GM19455 (cell line): ENCODE data around the gene PTPN20.

ENCODE experiments used
- ATAC-seq: cut with Tn5 transposase; IDR thresholded peaks from one replicate; pipeline ENCODE4 v1.9.1; 2021; ENCODE audit not compliant: unreplicated experiment

PTPN20 gene

DNA sequence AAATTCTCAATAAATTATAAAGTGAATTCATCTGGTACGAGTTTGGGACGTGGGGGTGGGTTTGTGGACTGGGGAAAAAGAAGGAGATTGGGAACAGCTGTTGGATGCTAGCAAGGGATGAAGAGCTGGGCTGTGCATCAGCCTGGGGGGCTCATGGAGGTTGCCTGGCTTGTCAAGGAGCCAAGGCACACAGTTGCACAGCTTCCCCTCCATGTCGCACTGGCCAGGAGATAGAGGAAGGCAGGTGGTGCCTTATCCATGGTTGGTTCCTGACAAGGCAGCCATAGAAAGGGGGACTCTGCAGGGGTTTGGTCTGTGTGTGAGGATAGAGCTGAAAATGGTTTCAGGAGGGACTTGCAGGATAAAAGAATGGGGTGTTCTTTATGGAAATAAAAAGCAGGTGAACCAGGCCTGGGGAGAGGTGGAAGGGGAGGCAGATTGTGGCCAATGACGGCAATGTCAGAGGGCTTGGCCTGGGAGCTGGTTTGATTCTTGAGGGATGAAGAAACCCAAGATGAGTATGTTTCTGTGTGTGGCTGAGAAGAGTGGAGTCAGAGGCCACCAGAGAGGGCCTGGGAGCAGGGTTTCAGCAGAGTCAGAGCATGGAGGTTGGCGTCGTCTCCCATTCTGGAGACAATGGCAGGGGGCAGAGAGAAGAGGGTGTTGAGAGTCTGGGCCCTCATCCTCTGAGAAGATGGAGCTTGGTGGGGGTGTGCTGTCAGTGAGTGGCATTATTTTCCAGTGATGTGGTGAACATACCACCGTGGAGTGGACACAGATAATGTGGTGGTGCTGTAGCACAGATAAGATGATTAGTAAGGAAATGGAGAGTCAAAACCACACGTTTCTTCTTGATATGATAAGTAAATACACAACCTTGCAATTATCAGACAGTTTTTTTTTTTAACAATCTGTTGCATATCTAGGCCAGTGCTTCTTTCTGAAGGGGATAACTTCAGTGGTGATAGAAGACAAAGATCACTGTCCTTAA is 108.2 kb downstream of the PTPN20 start:
- no peak for ATAC-seq

GRCh38 chr10:47020471-47020870 is 109.2 kb downstream of the PTPN20 start:
- no peak for ATAC-seq

DNA sequence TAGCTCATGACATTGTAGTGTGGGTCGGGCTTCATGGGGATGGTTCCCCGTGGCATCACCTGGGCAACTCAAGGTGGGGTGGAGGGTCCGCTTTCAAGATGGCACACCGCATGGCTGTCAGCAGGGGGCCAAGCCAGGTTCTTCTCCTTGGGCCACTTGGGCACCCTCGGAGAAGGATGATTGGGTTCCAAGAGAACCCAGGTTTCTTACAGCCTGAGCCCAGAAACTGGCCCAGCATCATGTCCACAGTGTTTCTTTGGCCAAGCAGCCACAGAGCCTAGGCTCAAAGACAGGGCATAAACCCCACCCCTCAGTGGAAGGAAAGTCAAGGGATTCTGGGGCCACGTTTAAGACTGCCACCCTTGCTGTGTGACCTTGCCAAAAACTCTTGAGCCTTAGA is 110.6 kb downstream of the PTPN20 start:
- no peak for ATAC-seq

DNA sequence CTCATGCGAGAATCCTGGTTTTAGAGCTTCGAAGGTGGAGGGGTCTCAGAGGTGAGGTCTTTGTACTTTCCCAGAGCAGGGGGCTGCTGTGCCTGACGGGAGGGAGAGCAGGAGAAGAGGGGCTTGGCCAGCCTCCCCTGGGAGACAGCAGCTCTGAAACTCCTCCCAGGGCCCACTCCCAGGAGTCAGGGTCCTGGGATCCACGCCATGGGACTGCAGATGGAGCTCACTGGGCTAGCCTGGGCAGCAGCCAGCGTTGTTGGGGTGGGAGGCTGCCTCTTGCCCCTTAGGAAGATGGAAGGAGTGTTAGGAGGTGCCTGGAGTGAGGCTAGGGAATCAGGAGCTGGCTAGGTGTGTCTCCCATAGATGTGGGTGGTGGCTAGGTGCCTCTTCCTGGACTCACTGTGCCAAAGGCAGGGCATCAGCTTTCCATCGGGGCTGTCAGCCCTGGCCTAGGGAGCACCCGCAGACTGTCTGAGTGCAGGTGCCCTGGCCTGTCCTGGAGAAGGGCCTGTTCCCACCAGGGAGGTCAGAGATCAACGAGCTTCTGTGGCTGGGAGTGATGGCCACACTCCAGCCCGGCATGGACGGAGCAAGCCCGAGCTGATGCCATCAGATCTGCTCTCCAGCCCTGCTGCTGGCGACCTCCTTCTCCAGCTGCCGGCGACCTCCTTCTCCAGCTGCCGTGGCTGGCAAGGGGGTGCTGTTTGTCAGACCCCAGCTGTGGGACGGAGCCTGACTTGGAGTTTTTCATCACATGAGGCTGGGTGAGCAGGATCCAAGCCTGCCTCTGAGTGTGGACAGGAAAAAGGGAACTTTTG is 111.3 kb downstream of the PTPN20 start:
- ATAC-seq, result no peak

GRCh38 chr10:47023237-47024045 is 112.2 kb downstream of the PTPN20 start:
- ATAC-seq, result no peak

- ATAC-seq, result no peak
These were observed 112.8 kb downstream of the PTPN20 start for GRCh38 chr10:47024046-47024322.

DNA sequence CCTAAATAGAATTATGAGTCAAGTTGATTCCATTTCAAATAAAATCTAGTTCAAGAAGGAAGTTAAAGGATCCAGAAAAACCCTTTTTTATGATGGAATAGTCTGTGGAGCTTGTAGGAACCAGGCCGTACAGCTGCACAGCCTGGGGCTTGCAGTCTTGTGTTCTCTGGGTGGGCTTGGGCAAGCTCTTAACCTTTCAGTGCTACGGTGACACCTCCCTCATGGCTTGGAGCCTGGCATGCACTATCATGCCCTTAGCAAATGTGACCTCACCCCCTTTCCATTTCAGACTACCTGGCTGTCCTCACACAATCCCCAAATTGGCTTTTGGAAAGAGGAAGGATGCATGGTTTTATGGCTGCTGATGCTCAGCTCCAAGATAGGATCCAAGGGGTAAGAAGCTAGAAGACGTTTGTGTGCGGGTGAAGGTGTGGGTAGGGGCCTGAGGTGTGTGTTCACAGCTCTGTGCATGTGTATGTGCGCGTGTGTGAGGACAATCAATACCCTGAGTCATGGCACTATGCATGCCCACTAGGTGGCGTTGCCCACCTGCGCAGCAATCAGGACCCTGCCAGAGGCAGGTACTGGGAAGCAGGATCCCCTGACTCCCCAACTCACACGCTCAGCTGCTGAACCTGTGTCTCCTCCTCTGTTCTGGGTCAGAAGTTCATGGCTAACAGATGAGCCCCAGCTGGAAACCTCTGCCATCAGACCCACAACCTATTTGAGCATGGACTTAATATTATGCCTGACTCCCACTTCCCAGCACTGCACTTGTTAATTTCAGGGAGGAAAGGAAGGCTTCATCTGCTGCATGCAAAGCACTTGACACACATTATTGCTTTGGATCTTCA is 113.4 kb downstream of the PTPN20 start:
- no peak for ATAC-seq

DNA sequence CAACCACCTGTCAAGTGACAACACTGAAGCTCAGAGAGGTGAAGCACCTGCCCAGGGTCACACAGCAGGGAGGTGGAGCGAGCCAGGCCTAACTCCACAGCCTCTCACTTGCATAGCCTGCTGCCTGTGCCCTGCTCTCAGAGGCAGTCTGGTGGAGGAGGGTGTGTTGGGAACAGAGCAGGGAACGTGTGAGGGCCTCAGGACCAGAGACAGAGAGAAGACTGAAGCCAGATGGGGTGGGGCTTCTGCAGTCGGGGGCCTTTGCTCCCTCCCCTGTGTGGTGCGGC is 114.0 kb downstream of the PTPN20 start:
- ATAC-seq, result no peak

DNA sequence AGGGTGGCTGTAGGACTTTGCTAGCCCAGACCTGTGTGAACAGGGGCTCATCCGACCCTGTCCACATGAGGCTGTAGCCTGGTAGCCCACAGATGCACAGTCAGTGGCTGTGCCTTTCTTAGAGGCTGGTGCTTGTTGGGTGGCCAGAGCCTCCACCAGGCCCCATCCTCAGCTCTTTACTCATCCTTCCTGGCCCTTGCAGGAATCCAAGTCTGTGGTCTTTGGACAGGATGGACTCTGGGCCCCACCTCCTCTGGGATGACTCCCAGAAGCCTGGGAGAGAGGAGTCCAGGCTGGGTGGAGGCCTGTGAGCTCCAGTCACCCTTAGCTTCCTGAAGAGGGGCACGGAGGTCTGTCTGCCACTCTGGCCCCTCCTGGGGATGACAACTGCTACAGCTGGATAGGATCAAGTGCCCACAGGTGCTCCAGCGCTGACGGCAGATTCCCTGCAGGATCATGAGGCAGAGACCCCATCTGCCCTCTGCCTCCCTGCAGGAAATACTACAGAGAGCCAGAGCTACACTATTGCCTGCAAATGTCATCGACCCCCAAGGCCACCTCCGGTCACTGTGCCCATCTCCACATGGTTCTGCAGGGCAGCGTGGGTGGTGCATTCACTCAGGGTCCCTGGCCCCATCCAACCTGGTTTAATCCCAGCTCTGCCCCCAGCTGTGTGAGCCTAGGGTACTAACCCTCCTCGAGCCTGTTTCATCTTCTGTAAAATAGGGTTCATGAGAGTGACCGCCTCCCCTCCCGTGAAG is 114.5 kb downstream of the PTPN20 start:
- no peak for ATAC-seq

DNA sequence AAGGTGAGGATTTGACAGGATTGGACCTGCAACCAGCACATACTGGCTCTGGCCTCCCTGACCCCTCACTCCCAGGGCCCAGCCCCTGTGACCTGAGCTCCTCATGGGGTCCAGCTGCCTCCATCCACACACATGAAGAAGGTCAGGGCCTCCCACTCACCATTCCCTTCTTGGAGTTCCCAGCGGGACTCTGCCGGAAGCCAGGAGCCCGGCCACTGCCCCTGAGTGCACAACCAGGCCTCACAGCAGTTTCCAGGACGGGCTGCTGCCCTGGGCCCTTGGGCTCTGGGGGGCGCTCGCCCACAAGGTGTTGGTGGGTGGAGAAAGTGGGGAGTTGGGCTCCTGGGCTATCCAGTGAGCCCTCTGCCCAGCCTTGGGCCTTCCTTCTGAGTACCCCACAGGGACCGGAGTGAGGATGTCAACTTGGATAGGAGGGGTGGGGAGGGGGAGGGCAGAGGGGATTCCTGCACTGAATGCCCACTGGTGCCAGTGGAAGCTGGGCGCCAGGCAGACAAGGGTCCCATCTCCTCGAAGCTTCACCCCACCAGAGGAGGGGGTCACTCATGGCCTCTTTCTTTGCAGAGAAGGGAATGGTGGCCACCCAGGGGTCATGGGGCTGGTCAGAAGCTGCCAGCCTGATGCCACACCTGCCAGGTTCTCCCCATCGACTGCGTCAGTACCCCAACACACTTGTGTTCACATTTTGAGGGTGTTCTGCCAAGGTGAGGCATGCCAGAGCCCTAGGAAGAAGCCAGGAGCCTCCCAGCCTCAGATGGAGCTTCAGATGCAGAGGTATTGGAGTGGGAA is 115.3 kb downstream of the PTPN20 start:
- ATAC-seq, result no peak

DNA sequence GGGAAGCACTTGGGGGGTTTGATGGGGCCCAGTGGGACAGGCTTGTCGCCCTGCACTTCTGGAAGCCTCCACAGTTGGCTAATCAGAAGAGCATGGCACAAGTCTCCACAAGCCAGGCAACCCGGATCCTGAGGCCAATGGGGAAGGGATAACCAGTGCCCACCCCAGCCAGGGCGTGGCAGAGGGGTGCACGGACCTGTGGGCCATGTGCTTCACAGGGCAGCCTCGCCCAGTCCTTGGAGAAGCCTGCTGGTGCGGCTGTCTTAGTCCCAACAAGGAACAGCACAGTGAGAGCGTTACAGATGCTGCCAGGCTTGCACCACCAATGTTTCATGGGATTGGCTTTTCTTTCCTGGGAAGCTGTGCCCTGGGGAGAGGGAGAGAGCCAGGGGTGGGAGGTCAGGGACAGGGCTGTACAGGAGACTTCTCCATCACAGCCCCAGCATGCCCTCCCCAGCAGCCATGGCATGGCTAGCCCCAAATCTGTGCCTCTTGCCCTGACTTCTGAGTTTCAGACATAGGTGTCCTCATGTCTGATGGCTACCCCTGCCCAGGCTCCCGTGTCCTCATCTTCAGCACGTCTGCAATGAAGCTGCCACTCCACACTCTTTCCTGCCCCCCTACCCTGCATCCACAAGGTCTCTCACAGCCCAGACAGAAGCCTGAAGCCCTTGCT is 116.0 kb downstream of the PTPN20 start:
- no peak for ATAC-seq

GRCh38 chr10:47027784-47028260 is 116.6 kb downstream of the PTPN20 start:
- ATAC-seq, result no peak

- no peak for ATAC-seq
These were observed 117.2 kb downstream of the PTPN20 start for GRCh38 chr10:47028466-47028865.

DNA sequence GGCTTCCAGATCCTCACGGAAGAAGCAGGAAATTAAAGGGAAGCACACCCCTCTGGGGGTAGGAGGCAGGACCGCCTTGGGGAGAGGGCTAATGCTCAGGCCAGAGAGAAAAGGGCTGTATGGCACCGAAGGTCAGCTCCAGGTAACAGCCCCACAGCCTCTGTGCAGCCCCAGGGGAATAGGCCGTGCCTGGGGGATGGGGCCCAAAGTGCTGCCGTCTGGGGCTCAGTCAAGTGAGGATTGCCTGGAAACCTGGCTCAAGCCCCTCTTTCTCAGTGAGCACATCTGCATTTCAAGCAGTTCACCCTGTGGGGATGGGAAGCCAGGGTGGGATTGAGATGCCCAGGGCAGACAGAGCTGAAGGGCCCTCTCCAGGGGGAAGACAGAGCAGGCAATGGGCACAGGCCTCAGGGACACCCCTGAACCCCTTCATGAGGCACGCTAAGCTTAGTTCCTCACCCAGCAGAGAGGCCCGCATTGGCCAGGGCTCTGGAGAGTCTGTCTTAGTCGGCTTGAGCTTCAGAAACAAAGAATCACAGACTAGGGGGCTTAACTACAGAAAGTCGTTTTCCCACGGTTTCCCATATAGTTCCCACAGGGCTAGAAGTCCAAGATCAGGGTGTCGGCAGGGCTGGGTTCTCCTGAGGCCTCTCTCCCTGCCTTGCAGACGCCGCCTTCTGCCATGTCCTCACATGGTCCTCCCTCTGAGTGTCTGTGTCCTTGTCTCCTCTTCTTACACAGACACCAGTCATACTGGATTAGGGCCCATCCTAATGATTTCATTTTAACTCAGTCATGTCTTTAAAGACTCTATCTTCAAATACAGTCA is 118.2 kb downstream of the PTPN20 start:
- ATAC-seq, result no peak

DNA sequence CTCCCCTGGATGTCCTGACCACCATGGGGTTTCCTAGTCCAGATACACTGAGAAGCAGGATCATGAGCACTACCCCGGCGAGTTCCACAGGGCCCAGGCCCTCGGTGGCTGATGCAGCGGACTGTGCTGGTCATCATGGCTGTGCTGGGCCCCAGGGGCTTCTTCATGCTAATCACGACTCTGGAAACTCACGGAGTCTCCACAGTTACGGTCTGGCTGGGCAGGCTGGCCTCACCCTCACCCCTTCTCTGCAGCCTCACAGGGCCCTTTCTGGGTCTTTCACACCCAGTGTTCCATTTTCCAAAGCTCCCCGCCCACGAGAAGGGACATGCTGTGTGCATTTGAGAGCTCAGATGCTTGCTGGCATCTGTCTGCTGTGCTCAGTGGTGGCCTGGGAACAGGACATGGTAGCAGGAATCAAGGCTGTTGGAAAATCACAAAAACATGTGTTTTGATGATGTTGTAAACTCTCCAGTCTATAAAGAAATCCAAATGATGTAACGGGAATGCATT is 119.0 kb downstream of the PTPN20 start:
- ATAC-seq, result no peak

- ATAC-seq, result no peak
These were observed 120.1 kb downstream of the PTPN20 start for GRCh38 chr10:47031211-47031900.
